ENCODE measurements around the gene GMNN. TPM values are rescaled to one million over a fixed set of nuclear protein-coding genes. Genes with fewer than 3 reads are reported as not detected.

The GMNN gene
- total RNA-seq, 1 experiment from 2014 or later = 111 TPM

- no peak overlapping the region for H3K27ac ChIP-seq (ENCODE audit: low read depth, low read length, poor library complexity, severe bottlenecking)
- CTCF ChIA-PET = no interaction called here
- peaks cover 50% of the 10 kb centered on the region for H3K36me3 ChIP-seq (ENCODE audit: insufficient read depth, low read length, poor library complexity, severe bottlenecking)
- no peak for DNase-seq (ENCODE audit: low spot score)
- TF ChIP-seq EZH2 (IDR thresholded peaks at IDR 0.05; ENCODE audit: borderline replicate concordance, low read depth, low read length, poor library complexity, severe bottlenecking) (no peak), CTCF (conservative IDR thresholded peaks at IDR 0.05; ENCODE audit: low read depth, low read length) (no peak)
- H3K9me3 ChIP-seq (ENCODE audit: low read depth, low read length, poor library complexity, severe bottlenecking) = no peaks in the 10 kb centered on the region
- H3K4me1 ChIP-seq (ENCODE audit: insufficient read depth, low read length, poor library complexity, severe bottlenecking) = peaks cover 10% of the 10 kb centered on the region
- no peaks in the 10 kb centered on the region for H3K27me3 ChIP-seq (replicated peaks; ENCODE audit: insufficient read depth, low read depth, low read length, poor library complexity)
- BruUV-seq (replicated peaks) = no TSS peak
- no peak overlapping the region for H3K4me3 ChIP-seq (ENCODE audit: low read depth, low read length, poor library complexity, severe bottlenecking)
- intact Hi-C loops (cut with micrococcal nuclease; ENCODE audit: unreplicated experiment) = loop anchor here (10.0 kb wide), 1 partner anchor 295 kb away; no protein-coding TSS in a partner anchor
- POLR2A ChIA-PET (ENCODE audit: low non-redundant PET) = interaction anchor here (0.6 kb wide), 1 partner anchor 14 kb away, joined by 3 read pairs; no protein-coding TSS in a partner anchor
Measured at GRCh38 chr6:24779416-24780016, 4.8 kb downstream of the GMNN start.

- ChIA-PET POLR2A (ENCODE audit: low non-redundant PET) (no interaction called here), CTCF (no interaction called here)
Measured at GRCh38 chr6:24780206-24780605, 5.5 kb downstream of the GMNN start.

GRCh38 chr6:24788031-24788665 is 13.4 kb downstream of the GMNN start:
- Histone ChIP-seq H3K4me1 (ENCODE audit: insufficient read depth, low read length, poor library complexity, severe bottlenecking) (no peaks in the 10 kb centered on the region), H3K9me3 (ENCODE audit: low read depth, low read length, poor library complexity, severe bottlenecking) (no peaks in the 10 kb centered on the region), H3K27ac (ENCODE audit: low read depth, low read length, poor library complexity, severe bottlenecking) (no peak overlapping the region), H3K36me3 (ENCODE audit: insufficient read depth, low read length, poor library complexity, severe bottlenecking) (peaks cover 50% of the 10 kb centered on the region), H3K4me3 (ENCODE audit: low read depth, low read length, poor library complexity, severe bottlenecking) (no peak overlapping the region), H3K27me3 (replicated peaks; ENCODE audit: insufficient read depth, low read depth, low read length, poor library complexity) (no peaks in the 10 kb centered on the region)
- DNase-seq (ENCODE audit: low spot score) = no peak
- intact Hi-C loops (cut with micrococcal nuclease; ENCODE audit: unreplicated experiment) = no loop called here
- ChIA-PET CTCF (no interaction called here), POLR2A (ENCODE audit: low non-redundant PET) (no interaction called here)
- BruUV-seq (replicated peaks) = no TSS peak
- no peak for TF ChIP-seq CTCF (conservative IDR thresholded peaks at IDR 0.05; ENCODE audit: low read depth, low read length)
- no peak for TF ChIP-seq EZH2 (IDR thresholded peaks at IDR 0.05; ENCODE audit: borderline replicate concordance, low read depth, low read length, poor library complexity, severe bottlenecking)

More at GRCh38 chr6:24780206-24780605, 5.5 kb downstream of the GMNN start:
- no peak for DNase-seq (ENCODE audit: low spot score)
- H3K9me3 ChIP-seq (ENCODE audit: low read depth, low read length, poor library complexity, severe bottlenecking) = no peaks in the 10 kb centered on the region
- peaks cover 57% of the 10 kb centered on the region for H3K36me3 ChIP-seq (ENCODE audit: insufficient read depth, low read length, poor library complexity, severe bottlenecking)
- intact Hi-C loops (cut with micrococcal nuclease; ENCODE audit: unreplicated experiment) = no loop called here
- H3K4me3 ChIP-seq (ENCODE audit: low read depth, low read length, poor library complexity, severe bottlenecking) = no peak overlapping the region
- no peak overlapping the region for H3K27ac ChIP-seq (ENCODE audit: low read depth, low read length, poor library complexity, severe bottlenecking)
- H3K27me3 ChIP-seq (replicated peaks; ENCODE audit: insufficient read depth, low read depth, low read length, poor library complexity) = no peaks in the 10 kb centered on the region
- peaks cover 10% of the 10 kb centered on the region for H3K4me1 ChIP-seq (ENCODE audit: insufficient read depth, low read length, poor library complexity, severe bottlenecking)
- TF ChIP-seq CTCF (conservative IDR thresholded peaks at IDR 0.05; ENCODE audit: low read depth, low read length) = no peak
- no peak for TF ChIP-seq EZH2 (IDR thresholded peaks at IDR 0.05; ENCODE audit: borderline replicate concordance, low read depth, low read length, poor library complexity, severe bottlenecking)
- BruUV-seq (replicated peaks) = no TSS peak
